Bronchial epithelial cell (primary cell): Measurements from ENCODE around the gene IRF9. TPM values are rescaled to one million over a fixed set of nuclear protein-coding genes. Genes with fewer than 3 reads are reported as not detected.

Source experiments
- DNase-seq: peaks from one replicate; pipeline ENCODE4 v3.0.0-alpha.2; 2010; ENCODE audit warnings: low read depth
- FAIRE-seq: peaks from 2 replicates; lab custom pipeline; 2011; peaks lifted over from hg19 to GRCh38; lab: Jason Lieb, UNC
- H3K27me3 ChIP-seq: 2 replicates; pipeline ENCODE4 v1.5.1; 2011; ENCODE audit warnings: low read length; ENCODE audit not compliant: control insufficient read depth, insufficient read depth
- H3K36me3 ChIP-seq: 2 replicates; pipeline ENCODE4 v1.5.1; 2011; ENCODE audit warnings: low read length; ENCODE audit not compliant: control insufficient read depth, insufficient read depth
- H3K4me3 ChIP-seq: 2 replicates; pipeline ENCODE4 v1.5.1; 2011; ENCODE audit warnings: mild to moderate bottlenecking, low read depth, low read length, control low read depth
- CTCF ChIP-seq: IDR thresholded peaks from 2 replicates; pipeline ENCODE4 v1.5.1; 2011; ENCODE audit warnings: mild to moderate bottlenecking, moderate library complexity, low read length, control low read depth, inconsistent platforms; ENCODE audit not compliant: insufficient read depth, severe bottlenecking
- total RNA-seq: library from RNA; depleted of rRNA; stranded (reverse); fragments of >200 nt; gene quantifications from 2 replicates; pipeline ENCODE4 v1.2.1, GENCODE V29; 2014

Gene IRF9
- total RNA-seq, 1 donor from 2014 or later: 19.2 TPM

GRCh38 chr14:24155100-24155499 lies 6.0 kb upstream of the IRF9 start:
- Histone ChIP-seq H3K36me3 (peaks cover 48% of the 10 kb centered on the region), H3K27me3 (no peaks in the 10 kb centered on the region), H3K4me3 (no peak overlapping the region)
- DNase-seq: no peak
- TF ChIP-seq CTCF: no peak
- FAIRE-seq: no peak

GRCh38 chr14:24156840-24157239 lies 4.2 kb upstream of the IRF9 start:
- H3K36me3 ChIP-seq: peaks cover 39% of the 10 kb centered on the region
- FAIRE-seq (no peak), DNase-seq (no peak)
- H3K27me3 ChIP-seq: no peaks in the 10 kb centered on the region
- TF ChIP-seq CTCF: no peak
- H3K4me3 ChIP-seq: no peak overlapping the region

GRCh38 chr14:24157331-24157730 lies 3.7 kb upstream of the IRF9 start:
- Histone ChIP-seq H3K4me3 (no peak overlapping the region), H3K36me3 (peaks cover 38% of the 10 kb centered on the region)

GRCh38 chr14:24159777-24160498 lies 1.1 kb upstream of the IRF9 start:
- H3K4me3 ChIP-seq: no peak overlapping the region
- TF ChIP-seq CTCF: no peak
- no peak for DNase-seq
- no peaks in the 10 kb centered on the region for H3K27me3 ChIP-seq
- FAIRE-seq: no peak
- H3K36me3 ChIP-seq: peaks cover 49% of the 10 kb centered on the region

More at GRCh38 chr14:24157331-24157730, 3.7 kb upstream of the IRF9 start:
- no peak for TF ChIP-seq CTCF
- no peaks in the 10 kb centered on the region for H3K27me3 ChIP-seq
- no peak for DNase-seq
- FAIRE-seq: no peak

- DNase-seq (no peak), FAIRE-seq (no peak)
- Histone ChIP-seq H3K4me3 (no peak overlapping the region), H3K27me3 (no peaks in the 10 kb centered on the region), H3K36me3 (peaks cover 48% of the 10 kb centered on the region)
- no peak for TF ChIP-seq CTCF
Observed at GRCh38 chr14:24160499-24160849, 591 bp upstream of the IRF9 start.

GRCh38 chr14:24162093-24162492 lies 1.0 kb downstream of the IRF9 start:
- DNase-seq: no peak
- FAIRE-seq: no peak
- TF ChIP-seq CTCF: no peak
- Histone ChIP-seq H3K36me3 (peaks cover 46% of the 10 kb centered on the region), H3K4me3 (peak overlapping the region; percentile 73), H3K27me3 (no peaks in the 10 kb centered on the region)
